Parietal lobe (tissue), 2 donors: Measurements from ENCODE around the gene AMY2A. TPM values are rescaled to one million over a fixed set of nuclear protein-coding genes. Genes with fewer than 3 reads are reported as not detected.

Source experiments
- small RNA-seq: library from RNA; depleted of rRNA; stranded (forward); fragments of <200 nt; gene quantifications from one replicate; pipeline ENCODE3, GENCODE V24; 2014; ENCODE audit warnings: low replicate concordance
- total RNA-seq: library from RNA; depleted of rRNA; stranded (reverse); fragments of >200 nt; gene quantifications from one replicate; pipeline ENCODE4 v1.2.3, GENCODE V29; 2014

AMY2A gene
- not detected for total RNA-seq

DNA sequence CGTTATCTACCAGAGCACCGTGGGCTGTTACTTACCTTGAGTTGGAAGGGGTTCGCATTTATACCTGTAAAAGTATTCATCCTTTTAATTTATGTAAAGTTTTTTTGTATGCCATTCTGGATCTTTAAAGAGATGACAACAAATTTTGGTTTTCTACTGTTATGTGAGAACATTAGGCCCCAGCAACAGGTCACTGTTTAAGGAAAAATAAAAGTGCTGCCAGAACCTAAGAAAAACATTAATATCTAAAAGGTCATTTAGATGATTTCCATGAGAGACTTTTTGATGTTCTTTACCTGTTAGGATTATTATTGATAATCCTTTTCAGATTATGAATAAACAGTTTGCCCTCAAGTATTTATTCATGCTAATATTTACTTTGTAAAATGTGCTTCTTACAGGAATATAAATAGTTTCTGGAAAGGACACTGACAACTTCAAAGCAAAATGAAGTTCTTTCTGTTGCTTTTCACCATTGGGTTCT, at the start of gene AMY2A:
TSS of gene AMY2A (plus strand) at position 434 of the 484 bp plus-strand sequence. CDS start at position 448, 14 bp downstream.

DNA sequence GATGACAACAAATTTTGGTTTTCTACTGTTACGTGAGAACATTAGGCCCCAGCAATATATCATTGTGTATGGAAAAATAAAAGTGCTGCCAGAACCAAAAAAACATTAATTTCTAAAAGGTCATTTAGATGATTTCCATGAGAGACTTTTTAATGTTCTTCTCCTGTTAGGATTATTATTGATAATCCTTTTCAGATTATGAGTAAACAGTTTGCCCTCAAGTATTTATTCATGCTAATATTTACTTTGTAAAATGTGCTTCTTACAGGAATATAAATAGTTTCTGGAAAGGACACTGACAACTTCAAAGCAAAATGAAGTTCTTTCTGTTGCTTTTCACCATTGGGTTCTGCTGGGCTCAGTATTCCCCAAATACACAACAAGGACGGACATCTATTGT, 45.9 kb upstream of the AMY2A start, which contains the start of gene AMY2B:
TSS of gene AMY2B (plus strand) at position 301 of the 400 bp plus-strand sequence. CDS start at position 315, 14 bp downstream.

DNA sequence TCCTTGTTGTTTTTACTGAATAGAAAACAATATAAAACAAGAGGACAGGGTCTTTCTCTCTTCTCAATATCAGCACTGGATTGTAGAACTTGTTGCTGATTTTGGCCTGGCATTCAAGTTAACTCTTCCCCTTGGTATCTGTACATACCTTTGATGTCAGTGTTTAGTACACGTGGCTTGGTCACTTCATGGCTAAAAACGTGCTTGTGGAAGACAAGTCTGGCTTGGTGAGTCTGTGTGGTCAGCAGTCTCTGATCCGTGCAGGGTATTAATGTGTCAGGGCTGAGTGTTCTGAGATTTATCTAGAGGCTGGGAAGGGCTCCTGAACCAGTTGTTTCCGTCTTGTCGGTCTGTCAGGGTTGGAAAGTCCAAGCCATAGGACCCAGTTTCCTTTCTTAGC, 38.2 kb downstream of the AMY2A start, which contains the start of gene AMY1A:
TSS of gene AMY1A (plus strand) at position 301 of the 400 bp plus-strand sequence. CDS start 571 bp downstream, outside the sequence.

Small RNA genes within 50 kb of the gene (small RNA-seq; reads per million reads assigned to genes)
- not detected for gene AC105272.1

Other genes starting within 250 kb of the AMY2A start
- 37.6 TPM for gene RNPC3, start 91.7 kb upstream of the AMY2A start, total RNA-seq
- 84.2 TPM for gene AMY2B, start 45.8 kb upstream of the AMY2A start, total RNA-seq
- not detected for gene AMY1A, start 38.3 kb downstream of the AMY2A start, total RNA-seq
- not detected for gene AMY1B, start 78.8 kb downstream of the AMY2A start, total RNA-seq
- gene AMY1C, start 132.5 kb downstream of the AMY2A start, total RNA-seq, result not detected